Hippocampal formation (tissue), 2 donors: ENCODE measurements around the gene COL24A1.

Experiments used
- DNase-seq, 2 donors: peaks; one replicate each; lab custom pipeline; 2025; lab: John Stamatoyannopoulos, UW

COL24A1 gene

DNA sequence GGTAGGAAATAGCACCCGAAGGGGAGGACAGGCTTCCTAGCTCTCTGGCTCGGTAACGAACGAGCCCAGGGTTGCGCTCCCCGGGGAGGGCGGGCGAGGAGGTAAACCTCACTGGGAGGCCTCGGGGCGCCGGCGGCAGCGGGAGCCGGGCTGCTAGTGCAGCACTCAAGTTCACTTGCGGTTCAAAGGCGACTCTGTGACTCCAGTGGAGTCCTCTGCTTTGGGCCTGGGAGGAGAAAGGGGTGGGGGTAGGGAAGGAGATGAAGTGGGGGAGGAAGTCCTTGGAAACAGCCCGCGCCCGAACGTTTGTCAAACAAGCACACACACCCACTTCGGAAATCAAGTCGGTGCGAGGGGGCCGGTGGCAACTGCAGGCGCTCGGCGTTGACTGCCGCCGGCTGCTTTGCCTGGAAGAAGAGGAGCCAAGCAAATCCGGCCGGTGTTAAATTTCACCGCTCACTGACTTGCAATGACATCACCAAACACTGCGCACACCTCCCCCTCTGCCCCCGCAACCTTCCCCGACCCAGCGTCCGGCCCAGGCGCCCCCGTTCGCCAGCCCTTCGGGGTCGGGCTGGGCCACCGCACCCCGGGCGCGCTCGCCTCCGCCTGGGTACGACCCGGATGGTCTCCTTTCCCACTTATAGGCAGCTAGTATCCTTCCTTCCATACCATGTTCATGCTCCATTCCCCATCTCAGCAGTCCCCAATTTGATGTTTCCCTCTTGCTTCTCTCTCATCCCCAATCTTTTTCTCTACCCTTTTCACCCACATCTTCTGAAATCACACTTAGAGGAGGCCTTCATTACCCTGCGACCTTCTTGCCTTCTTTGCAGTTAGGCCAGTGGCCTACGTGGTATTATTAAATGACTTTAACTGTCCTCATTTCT, at the start of gene COL24A1:
Gene COL24A1, minus strand, starts transcription at position 207 of the 890 bp plus-strand sequence. CDS start 376 bp downstream, outside the sequence.
- no peak for DNase-seq

DNA sequence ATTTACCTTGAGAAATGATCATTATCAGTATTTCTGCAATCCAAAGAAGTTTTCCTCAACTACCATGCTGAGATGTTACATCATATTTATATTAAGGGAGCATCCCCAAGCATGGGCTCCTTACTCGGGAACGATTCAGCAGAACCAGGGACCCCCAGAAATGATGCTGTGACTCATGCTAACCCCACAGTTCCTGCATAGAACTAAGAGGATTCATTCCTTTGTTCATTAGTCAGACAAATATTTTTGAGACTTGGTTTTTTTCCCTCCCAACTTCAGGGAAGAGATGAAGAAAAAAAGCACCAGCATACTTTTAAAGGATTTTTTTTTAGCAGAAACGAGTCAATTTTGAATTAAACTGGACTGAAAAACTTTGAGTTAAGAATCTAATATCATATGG, 49.2 kb upstream of the COL24A1 start:
- DNase-seq = no peak

DNA sequence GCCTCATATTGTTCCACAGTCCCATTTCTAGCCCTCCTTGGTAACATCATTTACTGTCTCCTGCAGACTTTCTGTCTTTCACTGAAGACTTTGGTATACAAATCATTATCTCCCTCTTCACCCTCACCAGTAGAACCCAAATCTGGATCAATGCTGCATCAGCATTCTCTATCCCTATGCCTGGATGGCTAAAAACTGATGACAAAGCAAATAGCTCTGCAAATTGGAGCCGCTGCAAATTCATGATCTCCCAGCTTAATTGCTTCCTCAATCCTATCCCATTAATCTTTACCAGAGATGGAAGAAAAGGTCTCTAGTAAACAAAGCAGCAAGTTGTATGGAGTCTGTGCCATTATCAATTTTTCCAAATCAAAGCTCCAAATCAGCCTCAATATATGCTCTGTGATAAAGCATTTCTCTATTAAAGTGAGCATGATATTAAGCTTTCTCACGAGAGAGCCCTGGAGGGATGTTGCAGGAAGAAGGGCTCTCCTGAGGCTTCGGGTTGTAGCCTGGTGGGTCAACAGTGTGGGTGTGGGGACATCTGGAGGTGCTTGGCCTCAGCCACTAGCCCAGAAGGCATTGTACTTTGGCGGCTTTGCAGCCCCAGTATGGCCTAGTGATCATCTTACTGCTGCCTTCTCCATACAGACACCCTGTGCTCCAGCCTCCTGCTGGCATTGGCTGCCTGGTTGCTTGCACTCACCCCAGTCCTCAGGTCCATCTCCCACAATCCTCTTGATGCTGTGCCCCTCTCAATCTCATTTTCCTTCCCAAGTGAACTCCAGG, 46.2 kb upstream of the COL24A1 start:
- DNase-seq = no peak

DNA sequence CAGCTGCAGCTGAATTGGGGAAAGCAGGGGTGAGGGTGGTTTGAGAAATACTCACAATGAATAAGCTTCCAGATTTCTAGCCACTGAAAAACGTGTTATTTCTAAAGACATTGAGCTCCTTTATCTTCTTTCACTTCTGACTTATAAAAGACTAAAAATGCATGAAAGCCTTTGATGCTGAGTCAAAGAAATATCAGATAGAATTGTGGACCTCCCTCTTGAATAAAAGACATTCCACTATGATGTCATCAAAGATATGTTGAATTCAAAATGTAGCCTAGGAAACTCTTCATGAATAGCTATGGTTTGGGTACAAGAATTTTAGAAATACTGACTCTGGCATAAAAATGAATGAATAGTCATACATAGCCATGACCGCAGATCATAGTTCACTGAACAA, 44.7 kb upstream of the COL24A1 start:
- DNase-seq = no peak

DNA sequence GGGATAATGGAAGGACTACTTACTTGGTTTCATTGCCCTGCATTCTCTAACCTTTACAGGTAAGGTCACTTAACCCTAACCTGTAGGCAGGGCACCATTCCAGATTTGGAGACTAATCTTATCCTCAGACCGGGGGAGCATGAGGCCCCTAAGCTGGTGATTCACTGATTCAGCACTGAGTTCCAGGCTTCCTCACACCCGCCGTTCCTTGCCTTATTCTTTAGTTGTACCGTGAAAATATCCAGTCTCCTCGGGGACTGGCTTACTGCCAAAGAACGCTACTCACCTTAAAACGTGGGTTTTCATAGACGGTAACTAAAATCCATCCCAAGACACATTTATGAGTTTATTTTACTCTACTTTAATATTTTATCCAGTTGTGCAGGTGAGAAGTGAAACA, 44.3 kb upstream of the COL24A1 start:
- DNase-seq = no peak

DNA sequence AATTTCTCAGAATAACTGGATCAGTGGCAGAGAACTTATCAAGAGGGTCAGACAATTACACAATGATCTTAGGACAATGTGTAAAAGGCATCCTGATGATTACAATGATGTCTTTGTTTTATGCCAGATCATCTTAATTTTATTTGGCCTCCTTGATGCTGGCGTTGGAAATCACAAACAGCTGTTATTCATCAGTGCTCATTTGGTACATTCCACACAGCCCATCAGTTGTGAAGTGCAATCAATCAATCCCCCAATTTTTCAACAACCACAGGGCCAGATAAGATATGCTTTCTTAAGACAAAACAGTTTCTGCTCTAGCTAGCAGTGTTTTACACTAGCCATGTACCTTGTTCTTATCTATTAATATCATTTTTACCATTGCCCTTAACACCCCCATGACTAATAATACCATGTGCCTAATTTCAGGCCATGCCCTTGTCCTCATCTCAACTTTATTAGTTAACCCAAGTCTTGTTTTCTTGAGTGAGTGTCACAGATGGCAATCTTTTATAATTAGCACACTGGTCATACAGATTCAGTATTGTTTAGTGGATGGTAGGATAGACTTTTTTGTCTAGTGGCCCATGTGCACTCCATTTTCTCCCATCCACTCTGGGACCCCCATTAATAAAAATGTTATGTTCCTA, 40.8 kb upstream of the COL24A1 start:
- DNase-seq = no peak

DNA sequence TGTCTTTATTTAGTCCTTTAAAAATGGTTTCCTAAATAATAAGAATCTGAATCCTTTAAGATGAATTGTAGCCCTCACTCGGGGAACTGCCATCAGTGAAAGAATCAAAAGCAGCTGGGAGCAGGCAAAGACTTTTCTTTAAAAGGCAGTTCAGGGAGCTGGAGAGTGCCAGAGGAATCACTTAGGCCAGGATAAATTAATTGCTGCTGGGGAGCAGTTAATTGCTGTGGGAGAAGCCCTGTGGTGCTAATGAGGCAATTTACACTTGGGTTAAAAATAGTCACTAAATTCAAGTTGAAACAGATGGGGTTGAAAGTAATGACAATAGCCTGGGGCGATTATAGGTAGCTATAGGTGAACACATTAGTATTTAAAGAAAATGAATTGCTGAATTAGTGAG, 38.7 kb upstream of the COL24A1 start:
- DNase-seq = no peak

DNA sequence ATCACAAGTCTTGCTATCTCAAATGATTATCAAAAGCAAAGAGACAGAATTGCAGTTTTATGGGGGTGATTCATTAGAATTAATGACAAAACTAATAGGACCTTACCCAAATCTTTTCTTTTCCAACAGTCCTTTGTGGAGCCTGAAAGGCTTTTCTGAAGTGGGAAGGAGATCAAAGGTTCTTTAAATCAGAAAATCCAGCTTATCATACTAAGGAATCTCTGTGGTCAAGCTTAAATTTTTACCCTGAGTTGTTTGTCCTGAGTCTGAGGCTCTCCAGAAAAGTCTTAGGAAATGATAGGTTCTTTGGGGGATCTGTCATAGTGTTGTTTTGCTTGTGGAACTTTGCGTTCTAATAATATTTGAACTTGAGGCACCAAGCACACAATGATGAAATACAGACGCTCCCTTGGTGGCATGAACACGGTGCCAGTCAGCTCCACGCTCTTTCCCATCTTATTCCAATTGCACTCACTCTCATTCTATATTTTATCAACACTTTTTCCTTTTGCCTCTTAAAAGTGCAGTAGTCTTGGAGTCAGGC, 38.0 kb upstream of the COL24A1 start:
- DNase-seq = no peak

DNA sequence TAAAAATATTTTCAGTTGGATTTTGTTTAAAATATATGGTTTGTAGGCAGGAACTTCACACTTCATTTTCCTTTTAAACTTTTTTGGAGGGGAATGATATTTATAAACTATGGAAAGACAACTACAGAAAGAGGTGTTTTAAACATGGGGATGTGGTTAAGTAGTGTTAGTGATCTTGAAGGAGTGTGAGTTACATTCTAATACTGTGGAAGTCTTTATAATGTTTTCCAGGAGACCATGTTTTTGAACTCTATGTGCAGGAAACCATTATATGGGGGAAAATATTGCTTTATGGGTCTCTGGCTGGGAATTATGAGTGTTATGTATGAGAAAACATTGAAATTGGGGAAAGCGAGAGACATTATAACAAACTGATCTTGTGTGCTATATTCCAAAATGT, 35.8 kb upstream of the COL24A1 start:
- no peak for DNase-seq

DNA sequence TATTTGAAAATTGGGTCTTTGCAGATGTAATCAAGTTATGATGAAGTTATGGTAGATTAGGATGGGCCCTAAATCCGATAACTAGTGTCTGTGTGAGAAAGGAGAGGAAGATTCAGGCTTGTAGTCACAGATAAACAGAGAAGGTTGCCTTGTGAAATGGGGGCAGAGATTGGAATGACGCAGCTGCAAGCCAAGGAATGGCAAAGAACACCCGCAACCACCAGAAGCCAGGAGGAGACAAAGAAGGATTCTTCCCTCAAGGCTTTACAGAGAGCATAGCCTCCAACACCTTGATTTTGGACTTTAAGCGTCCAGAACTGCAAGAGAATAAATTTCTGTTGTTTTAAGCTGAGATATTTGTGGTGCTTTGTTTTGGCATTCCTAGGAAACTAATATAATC, 35.4 kb upstream of the COL24A1 start:
- no peak for DNase-seq

DNA sequence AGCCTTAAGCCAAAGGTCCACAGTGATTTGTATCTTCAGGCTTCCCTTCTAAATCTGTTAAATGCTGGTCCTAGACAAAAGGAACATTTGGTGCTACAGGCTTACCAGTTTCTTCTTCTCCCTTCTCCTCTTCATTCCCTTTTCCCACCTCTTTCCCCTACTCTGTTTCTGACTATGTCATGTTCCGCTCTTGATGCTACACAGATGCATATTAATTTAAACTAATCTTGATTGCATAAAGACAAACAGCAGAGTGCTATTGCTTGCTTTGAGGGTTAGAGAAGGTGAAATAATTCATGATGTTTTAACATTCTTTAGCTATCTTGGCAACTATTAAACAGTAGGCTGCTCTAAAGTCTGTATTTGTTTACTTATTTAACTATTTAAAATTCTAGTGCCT, 34.3 kb upstream of the COL24A1 start:
- DNase-seq = no peak

DNA sequence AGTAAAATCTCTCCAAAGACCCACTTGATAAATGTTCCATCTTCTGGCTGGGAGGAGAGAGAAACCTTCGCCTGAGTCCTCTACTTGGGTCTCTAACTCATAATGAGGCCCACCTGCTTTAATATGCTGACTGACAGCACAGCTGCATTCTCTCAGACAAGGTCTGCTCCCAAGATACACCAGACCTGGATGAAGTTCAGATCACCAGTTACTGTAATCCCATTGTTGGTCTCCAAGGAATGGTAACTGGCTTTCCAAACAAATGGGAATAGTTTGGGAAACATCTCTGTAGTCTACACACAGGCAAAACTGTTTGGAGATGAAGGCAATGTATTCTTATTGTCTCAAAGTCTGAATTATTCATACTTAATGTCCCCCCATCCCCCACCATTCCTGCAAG, 27.9 kb upstream of the COL24A1 start:
- DNase-seq = no peak

DNA sequence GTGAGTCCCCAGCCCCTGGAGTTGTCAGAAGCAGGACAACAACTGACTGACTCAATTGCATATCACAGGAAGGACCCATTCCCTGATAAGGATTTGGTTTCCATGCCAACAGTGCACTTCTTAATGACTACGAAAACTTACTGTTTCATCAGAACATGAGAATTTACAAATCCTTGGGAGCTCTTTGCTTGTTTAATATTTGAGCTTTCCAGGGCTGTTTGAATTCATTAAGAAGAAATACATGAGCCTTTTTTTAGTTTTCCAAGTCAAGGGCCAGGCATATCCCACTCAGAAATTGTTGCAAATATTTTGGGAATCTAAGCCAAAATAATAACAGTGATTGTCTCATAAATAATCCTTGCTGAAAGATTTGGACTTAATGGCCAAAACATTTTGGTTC, 27.2 kb upstream of the COL24A1 start:
- no peak for DNase-seq

DNA sequence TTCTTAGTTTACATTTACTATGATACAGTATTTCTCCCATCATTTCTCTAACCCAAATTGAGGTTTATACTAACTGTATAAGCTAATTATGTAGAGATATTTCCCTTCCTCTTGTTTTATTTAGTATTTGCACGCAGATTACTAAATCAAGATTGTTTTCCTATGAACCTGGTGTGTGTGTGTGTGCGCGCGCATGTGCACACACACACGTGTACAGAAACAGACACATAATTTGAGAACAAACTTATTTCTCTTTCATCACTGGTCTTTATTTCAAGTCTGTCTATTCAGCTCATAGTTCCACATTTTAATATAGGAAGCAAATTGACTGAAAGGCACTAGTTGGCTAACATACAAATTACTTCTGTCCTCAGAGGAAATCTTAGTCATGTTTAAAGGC, 19.7 kb upstream of the COL24A1 start:
- DNase-seq = no peak

DNA sequence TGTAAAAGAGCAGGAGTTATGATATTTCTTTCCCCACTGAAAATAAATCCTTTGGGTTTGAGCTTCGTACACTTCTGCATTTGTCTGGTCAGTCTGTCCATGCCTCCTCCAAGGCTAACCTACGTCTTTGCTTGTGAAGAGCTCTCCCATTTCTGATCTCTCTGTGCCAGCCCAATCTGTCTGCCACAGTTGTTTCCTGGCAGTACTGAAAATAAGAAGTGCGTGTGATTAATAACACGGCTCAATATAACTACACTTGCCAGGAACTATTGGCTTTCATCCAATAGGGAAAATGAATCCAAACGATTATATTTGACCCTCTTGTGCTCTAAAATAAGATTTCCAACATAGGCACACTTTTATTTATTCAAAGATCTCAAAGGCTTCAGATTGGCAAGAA, 19.2 kb upstream of the COL24A1 start:
- no peak for DNase-seq

DNA sequence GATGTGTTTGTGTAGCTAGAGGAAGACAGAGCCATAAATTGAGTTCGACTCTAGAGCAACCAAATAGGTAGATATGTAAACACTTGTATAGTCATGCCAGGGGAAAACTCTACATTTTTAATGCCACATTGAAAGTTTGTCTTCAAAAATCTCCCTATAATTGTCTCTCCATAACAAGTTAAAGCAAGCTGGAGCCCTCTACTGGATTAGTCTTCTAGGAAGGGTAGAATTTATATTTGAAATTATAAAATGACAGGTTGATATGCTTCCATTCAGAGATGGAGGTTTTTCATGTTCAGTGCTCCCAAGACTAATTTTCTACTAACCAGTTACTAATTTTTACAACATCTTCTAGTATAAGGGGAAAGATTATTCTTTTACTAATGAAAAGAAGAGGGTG, 13.1 kb upstream of the COL24A1 start:
- DNase-seq = no peak

DNA sequence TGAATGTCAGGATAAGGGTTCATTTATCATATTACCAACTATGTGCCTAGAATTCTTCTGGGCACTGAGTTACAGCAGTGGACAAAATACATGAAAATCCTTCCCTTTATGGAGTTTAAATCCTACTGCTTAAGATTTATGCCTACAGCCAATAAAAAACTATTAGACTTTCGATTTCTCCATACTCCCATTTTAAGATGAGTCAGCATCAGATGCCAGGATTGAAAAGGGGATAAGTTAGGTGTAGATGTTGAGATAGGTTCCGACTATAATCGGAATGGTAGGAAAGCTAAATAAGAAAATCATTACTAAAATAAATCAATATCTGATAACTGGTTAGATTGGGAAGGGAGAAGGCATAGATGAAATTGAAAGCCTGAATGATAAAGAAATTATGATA, 3.2 kb upstream of the COL24A1 start:
- DNase-seq = no peak

DNA sequence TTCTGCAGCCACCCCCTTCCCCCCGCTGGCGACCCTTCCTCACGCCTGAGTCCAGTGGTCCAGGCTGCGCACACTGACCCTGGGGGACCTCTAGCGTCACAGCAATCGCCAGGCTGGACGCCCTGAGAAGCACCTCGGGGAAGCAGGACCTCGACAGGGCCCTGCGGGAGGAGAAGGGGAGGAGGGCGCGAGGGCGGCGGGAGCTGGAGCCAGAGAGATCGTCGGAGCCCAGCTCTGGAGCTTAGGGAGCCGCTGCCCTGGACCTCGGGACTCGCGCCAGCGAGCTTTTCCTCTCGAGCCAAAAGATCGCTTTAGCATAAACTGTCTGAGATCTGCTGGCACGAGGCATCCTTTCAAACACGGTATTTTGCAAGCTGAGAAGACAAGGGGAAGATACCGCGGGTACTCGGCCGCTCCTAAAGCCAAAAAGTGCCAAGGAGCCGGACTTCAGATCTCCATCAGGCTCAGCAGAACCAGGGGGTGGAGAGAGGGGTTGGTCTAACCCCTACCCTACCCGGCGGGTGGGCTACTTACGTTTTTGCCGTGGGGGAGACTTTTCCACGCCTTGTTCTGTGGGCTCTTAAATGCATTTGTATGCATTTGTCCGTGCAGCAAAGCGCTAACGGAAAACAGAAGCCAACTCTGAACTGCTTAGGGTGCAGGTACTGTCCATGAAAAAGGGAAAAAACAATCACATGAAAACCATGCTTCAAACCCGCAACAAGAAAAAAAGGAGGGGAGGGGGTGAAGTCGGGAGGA, 586 bp downstream of the COL24A1 start:
- DNase-seq = no peak

DNA sequence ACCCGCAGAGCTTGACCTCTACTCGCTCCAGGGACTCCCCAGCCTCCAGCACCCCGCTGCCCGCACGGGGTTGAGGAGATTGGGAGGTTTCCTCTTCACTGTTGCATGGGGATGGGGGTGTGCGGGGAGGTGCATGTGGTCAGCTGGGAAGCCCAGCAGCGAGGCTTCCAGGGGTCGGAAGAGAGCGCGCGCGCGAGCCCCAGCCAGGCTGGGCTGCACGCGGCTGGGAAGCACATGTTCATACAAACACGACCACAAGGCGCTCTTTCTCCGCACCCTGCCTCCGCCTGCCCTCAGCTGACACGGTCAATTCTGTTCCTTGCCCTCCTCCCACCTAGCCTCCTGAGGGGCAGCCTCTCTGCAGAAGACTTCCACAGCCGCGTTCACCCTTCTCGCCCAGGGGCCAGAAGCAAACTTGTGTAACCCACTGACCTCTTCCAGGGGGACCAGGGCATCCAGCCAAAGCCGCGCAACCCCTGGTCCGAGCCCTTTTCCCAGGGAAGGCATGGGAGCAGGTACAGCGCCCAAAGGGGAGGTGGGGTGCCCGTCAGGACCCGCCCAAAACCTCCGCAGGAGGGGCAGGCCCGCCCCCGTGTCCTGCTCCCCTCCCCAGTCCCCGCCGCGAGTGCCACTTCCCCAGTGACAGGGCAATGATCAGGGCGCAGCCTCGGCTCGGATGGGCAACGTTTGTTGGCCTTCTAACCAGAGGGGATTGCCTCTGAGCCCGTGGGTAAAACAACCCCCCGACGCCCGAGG, 1.3 kb downstream of the COL24A1 start:
- DNase-seq = no peak

DNA sequence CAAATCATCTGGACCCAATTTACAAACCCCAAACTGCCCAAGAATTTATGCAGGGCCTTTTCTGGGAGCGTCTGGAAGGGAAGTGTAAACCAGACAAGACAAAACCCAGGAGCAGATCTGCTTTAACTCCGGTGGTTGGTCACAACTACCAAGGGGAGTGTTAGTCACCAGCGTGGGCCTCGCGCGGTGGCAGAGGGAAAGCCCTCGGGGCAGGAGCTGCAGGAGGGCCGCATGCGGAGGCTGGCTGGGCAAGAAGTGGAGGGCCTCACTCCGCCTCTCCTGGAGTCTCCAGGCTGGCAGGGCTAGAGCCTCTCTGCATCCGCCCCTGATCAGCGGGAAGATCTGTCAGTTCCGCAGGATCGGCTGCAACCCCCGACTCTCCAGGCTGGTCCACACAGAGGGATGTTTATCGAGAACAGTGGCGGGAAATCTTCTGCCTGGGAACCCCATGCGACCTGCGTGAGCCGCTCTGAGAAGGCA, 2.0 kb downstream of the COL24A1 start:
- no peak for DNase-seq

DNA sequence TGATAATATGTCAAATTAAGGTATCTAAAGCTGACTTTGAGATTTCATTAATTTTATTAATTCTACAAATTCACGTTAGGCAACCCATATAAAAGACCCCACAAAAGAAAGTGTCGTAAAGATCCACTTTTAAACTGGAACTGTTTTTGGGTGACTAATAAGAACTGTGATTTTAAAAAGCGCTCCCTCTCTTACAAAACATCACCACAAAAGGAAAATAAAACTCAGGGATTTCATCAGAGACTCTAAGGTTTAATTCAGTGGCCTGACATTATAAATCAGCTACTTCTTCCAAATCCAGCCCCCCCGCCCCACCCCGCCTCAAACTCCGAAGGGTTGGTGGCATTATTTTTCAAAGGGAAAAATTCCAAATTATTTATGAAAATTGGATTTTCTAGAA, 2.7 kb downstream of the COL24A1 start:
- DNase-seq = no peak
